ENCODE results near the gene DZANK1. TPM values are rescaled to one million over a fixed set of nuclear protein-coding genes. Genes with fewer than 3 reads are reported as not detected.
A peak's percentile ranks its signal among the peaks of the same experiment; 100 is the strongest.

The DZANK1 gene
- polyA plus RNA-seq, 1 donor from 2014 or later, result 10.6 TPM

- Histone ChIP-seq H3K27ac (ENCODE audit: low read length) (no peak overlapping the region), H3K79me2 (replicated peaks; ENCODE audit: insufficient read depth, low read length) (no peaks in the 10 kb centered on the region), H3K27me3 (ENCODE audit: insufficient read depth, low read depth, low read length) (no peaks in the 10 kb centered on the region), H3F3A (ENCODE audit: insufficient read depth, low read length, poor library complexity, severe bottlenecking) (no peaks in the 10 kb centered on the region), H2AFZ (ENCODE audit: low read depth, low read length) (no peak overlapping the region), H3K4me2 (ENCODE audit: low read length) (no peak overlapping the region), H3K9ac (ENCODE audit: low read length) (no peak overlapping the region), H3K9me2 (ENCODE audit: insufficient read depth, low read length) (no peaks in the 10 kb centered on the region), H3K36me3 (ENCODE audit: insufficient read depth, low read length) (no peaks in the 10 kb centered on the region), H3K9me3 (ENCODE audit: low read length) (no peaks in the 10 kb centered on the region), H4K20me1 (ENCODE audit: insufficient read depth) (no peaks in the 10 kb centered on the region), H3K4me3 (ENCODE audit: low read length) (no peak overlapping the region)
- TF ChIP-seq CTCF (IDR thresholded peaks at IDR 0.05; ENCODE audit: poor library complexity, severe bottlenecking), result no peak
- no peak for TF ChIP-seq EP300 (conservative IDR thresholded peaks at IDR 0.05; ENCODE audit: poor library complexity, severe bottlenecking)
- no peak for TF ChIP-seq MXI1 (conservative IDR thresholded peaks at IDR 0.05; ENCODE audit: poor library complexity, severe bottlenecking)
- TF ChIP-seq RAD21 (conservative IDR thresholded peaks at IDR 0.05), result no peak
- TF ChIP-seq SMC3 (conservative IDR thresholded peaks at IDR 0.05; ENCODE audit: poor library complexity), result no peak
- TF ChIP-seq EZH2 (IDR thresholded peaks at IDR 0.05; ENCODE audit: borderline replicate concordance, insufficient read depth, low read length, poor library complexity, severe bottlenecking), result no peak
- no peak for TF ChIP-seq TAF1 (IDR thresholded peaks at IDR 0.05; ENCODE audit: low read depth)
- TF ChIP-seq REST (IDR thresholded peaks at IDR 0.05; ENCODE audit: borderline replicate concordance), result no peak
- TF ChIP-seq POLR2AphosphoS5 (IDR thresholded peaks at IDR 0.05), result no peak
Measured at GRCh38 chr20:18362916-18363315, 103.9 kb downstream of the DZANK1 start.

GRCh38 chr20:18361678-18362077, 105.2 kb downstream of the DZANK1 start:
- no peaks in the 10 kb centered on the region for H3K9me2 ChIP-seq (ENCODE audit: insufficient read depth, low read length)
- H3K9me3 ChIP-seq (ENCODE audit: low read length), result no peaks in the 10 kb centered on the region
- H3F3A ChIP-seq (ENCODE audit: insufficient read depth, low read length, poor library complexity, severe bottlenecking), result no peaks in the 10 kb centered on the region
- no peak for TF ChIP-seq SMC3 (conservative IDR thresholded peaks at IDR 0.05; ENCODE audit: poor library complexity)
- TF ChIP-seq POLR2AphosphoS5 (IDR thresholded peaks at IDR 0.05), result peak; percentile 67
- TF ChIP-seq RAD21 (conservative IDR thresholded peaks at IDR 0.05), result no peak
- TF ChIP-seq REST (IDR thresholded peaks at IDR 0.05; ENCODE audit: borderline replicate concordance), result no peak
- TF ChIP-seq MXI1 (conservative IDR thresholded peaks at IDR 0.05; ENCODE audit: poor library complexity, severe bottlenecking), result no peak
- peak; percentile 85 for TF ChIP-seq EP300 (conservative IDR thresholded peaks at IDR 0.05; ENCODE audit: poor library complexity, severe bottlenecking)
- H3K27me3 ChIP-seq (ENCODE audit: insufficient read depth, low read depth, low read length), result no peaks in the 10 kb centered on the region
- peak overlapping the region; percentile 65 for H3K27ac ChIP-seq (ENCODE audit: low read length)
- H4K20me1 ChIP-seq (ENCODE audit: insufficient read depth), result no peaks in the 10 kb centered on the region
- H3K4me2 ChIP-seq (ENCODE audit: low read length), result peak overlapping the region; percentile 11
- H3K4me3 ChIP-seq (ENCODE audit: low read length), result peak overlapping the region; percentile 12
- H2AFZ ChIP-seq (ENCODE audit: low read depth, low read length), result no peak overlapping the region
- H3K9ac ChIP-seq (ENCODE audit: low read length), result peak overlapping the region; percentile 11
- H3K36me3 ChIP-seq (ENCODE audit: insufficient read depth, low read length), result no peaks in the 10 kb centered on the region
- no peaks in the 10 kb centered on the region for H3K79me2 ChIP-seq (replicated peaks; ENCODE audit: insufficient read depth, low read length)
